ENCODE measurements around the gene GSKIP. TPM values are rescaled to one million over a fixed set of nuclear protein-coding genes. Genes with fewer than 3 reads are reported as not detected.

Gene GSKIP
- polyA plus RNA-seq, 3 donors: 30.5 to 34.9 (median 30.9) TPM

- no peak for DNase-seq (ENCODE audit: extremely low read depth in 1 of 11, low read depth in 9 of 11, low spot score in 4 of 11)
These were observed 37.2 kb downstream of the GSKIP start for GRCh38 chr14:96400495-96400894.

DNA sequence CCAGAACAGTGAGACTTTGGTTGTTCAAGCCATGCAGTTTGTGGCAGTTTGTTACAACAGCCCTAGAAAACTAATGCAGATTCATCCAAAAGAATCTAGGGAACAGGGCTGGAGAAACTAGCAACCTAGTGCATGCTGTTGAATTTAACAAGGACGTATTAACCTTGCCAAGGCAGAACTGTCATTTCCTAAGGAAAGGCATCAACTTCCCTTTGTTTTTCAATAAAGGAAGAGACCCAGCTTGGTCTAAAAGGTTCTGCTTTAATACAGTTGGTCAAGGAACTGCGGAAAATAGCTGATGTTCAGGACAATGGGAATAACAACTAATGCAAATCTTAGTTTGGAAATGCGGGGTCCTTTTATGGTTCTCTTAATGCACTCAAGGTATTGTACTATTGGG lies 40.1 kb downstream of the GSKIP start:
- no peak for DNase-seq (ENCODE audit: extremely low read depth in 1 of 11, low read depth in 9 of 11, low spot score in 4 of 11)

GRCh38 chr14:96405677-96406076 lies 42.4 kb downstream of the GSKIP start:
- DNase-seq (ENCODE audit: extremely low read depth in 1 of 11, low read depth in 9 of 11, low spot score in 4 of 11): no peak

DNA sequence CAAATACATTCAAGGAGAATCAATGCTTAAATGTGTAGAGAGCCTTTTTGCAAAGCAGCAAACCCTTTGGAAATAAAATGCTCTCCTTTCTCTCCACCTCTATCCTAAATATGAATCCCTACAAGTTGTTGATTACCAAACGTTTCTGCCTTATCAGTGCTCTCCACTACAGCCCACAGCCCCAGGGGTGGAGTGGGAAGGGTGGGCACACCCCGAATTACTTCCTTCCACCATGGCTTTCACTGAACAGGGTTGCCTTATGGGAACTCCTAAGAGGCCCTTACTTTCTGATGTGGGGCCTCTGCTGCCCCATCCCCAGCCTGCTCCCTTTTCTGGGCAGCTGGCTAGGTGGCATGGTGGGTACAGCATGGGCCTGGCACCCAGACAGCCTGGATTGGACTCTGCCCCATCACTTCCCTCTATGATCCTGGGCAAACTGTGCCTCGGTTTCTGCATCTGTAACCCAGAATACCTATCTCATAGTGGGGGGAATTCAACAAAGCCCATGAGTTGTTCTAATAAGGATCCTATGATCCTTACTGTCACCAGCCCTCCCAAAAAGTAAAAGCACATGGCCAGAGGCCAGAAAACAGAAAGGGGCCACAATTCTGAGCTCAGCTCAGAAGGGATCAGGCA lies 44.7 kb downstream of the GSKIP start:
- DNase-seq (ENCODE audit: extremely low read depth in 1 of 11, low read depth in 9 of 11, low spot score in 4 of 11): no peak

DNA sequence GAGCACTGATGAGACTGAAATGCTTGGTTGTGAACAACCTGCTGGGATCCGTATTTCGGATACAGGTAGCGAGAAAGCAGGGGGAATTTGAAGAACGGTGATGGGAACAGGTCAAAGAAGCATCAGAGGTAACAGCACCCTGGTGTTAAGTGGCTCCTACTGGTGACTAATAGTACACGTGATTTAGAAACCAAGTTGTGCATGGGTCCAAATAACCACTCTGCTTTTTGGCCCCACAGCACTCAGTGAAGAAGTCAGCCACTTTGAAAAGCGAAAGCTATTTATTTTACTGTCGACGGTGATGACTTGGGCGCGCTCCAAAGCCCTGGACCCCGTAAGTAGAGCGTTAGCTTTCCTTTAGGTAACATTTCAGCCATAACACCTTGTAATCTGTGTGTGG lies 45.3 kb downstream of the GSKIP start:
- no peak for DNase-seq (ENCODE audit: extremely low read depth in 1 of 11, low read depth in 9 of 11, low spot score in 4 of 11)

- no peak for DNase-seq (ENCODE audit: extremely low read depth in 1 of 11, low read depth in 9 of 11, low spot score in 4 of 11)
These were observed 46.4 kb downstream of the GSKIP start for GRCh38 chr14:96409701-96410100.

GRCh38 chr14:96410119-96410518 lies 46.8 kb downstream of the GSKIP start:
- no peak for DNase-seq (ENCODE audit: extremely low read depth in 1 of 11, low read depth in 9 of 11, low spot score in 4 of 11)

DNA sequence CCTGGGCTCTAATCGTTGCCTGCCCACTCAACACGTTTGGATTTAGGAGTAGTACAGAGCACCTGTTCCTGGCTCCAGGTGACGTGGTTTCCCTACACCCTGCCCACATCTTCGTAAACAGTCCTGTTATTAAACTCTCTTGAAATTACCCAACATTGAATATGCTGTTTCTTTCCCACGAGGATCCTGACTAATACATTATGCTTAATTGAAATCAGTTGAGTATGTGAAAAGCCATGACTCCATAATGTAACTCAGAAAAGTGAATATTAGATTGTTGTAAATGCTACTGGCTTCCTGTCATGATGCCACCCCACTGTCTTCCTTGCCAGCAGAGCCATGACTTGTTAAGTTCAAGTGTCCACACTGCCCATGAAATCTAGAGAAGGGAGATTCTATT lies 50.2 kb downstream of the GSKIP start:
- no peak for DNase-seq (ENCODE audit: extremely low read depth in 1 of 11, low read depth in 9 of 11, low spot score in 4 of 11)

DNA sequence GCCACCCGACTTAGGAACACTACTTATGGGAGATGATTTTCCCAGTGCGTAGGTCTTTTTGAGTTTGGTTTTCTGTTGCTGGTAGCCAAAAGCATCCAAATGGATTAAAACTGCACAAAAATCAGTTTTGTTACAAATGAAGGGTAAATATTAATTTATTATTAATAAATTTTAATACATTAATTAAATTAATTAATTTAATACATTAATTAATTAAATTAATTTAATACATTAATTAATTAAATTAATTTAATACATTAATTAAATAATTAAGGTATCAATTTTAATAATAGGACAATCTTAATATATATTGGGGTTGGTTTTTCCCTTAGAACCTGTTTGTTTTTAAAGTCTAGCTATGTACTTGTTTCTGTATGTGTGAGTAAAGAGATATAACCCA lies 52.2 kb downstream of the GSKIP start:
- DNase-seq (ENCODE audit: extremely low read depth in 1 of 11, low read depth in 9 of 11, low spot score in 4 of 11): no peak

DNA sequence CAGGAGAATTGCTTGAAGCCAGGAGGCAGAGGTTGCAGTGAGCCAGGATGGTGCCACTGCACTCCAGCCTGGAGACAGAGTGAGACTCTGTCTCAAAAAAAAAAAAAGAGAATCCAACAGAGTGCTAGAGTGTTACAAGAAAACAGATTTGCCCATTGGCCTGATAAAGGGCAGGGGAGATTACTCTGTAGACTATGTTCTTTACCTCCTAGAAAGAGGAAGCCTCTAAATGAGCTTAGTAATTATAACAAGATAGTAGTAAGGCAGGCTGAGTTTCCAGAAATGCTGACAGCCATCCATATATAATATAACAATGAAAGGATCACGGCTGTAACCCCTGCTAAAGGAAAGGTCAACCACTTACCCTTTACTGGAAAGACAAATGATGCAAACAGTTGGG lies 53.0 kb downstream of the GSKIP start:
- DNase-seq (ENCODE audit: extremely low read depth in 1 of 11, low read depth in 9 of 11, low spot score in 4 of 11): no peak

GRCh38 chr14:96417254-96417653 lies 53.9 kb downstream of the GSKIP start:
- DNase-seq (ENCODE audit: extremely low read depth in 1 of 11, low read depth in 9 of 11, low spot score in 4 of 11): no peak

DNA sequence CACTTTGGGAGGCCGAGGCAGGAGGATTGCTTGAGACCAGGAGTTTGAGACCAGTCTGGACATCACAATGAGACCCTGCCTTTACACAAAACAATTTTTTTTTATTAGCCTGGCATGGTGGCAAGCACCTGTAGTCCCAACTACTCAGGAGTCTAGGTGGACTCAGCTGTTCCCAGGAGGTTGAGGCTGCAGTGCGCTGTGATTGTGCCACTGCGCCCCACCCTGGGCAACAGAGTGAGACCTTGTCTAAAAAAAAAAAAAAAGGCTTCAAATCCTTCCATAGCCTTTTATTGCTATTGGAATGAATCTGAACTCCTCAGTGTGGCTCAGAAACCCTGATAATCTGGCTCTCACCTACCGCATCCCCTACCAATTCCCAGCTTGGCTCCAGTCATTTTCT lies 54.7 kb downstream of the GSKIP start:
- DNase-seq (ENCODE audit: extremely low read depth in 1 of 11, low read depth in 9 of 11, low spot score in 4 of 11): no peak

GRCh38 chr14:96421236-96421635 lies 57.9 kb downstream of the GSKIP start:
- no peak for DNase-seq (ENCODE audit: extremely low read depth in 1 of 11, low read depth in 9 of 11, low spot score in 4 of 11)

- no peak for DNase-seq (ENCODE audit: extremely low read depth in 1 of 11, low read depth in 9 of 11, low spot score in 4 of 11)
These were observed 59.7 kb downstream of the GSKIP start for GRCh38 chr14:96422992-96423391.

- no peak for DNase-seq (ENCODE audit: extremely low read depth in 1 of 11, low read depth in 9 of 11, low spot score in 4 of 11)
These were observed 60.3 kb downstream of the GSKIP start for GRCh38 chr14:96423446-96424108.

DNA sequence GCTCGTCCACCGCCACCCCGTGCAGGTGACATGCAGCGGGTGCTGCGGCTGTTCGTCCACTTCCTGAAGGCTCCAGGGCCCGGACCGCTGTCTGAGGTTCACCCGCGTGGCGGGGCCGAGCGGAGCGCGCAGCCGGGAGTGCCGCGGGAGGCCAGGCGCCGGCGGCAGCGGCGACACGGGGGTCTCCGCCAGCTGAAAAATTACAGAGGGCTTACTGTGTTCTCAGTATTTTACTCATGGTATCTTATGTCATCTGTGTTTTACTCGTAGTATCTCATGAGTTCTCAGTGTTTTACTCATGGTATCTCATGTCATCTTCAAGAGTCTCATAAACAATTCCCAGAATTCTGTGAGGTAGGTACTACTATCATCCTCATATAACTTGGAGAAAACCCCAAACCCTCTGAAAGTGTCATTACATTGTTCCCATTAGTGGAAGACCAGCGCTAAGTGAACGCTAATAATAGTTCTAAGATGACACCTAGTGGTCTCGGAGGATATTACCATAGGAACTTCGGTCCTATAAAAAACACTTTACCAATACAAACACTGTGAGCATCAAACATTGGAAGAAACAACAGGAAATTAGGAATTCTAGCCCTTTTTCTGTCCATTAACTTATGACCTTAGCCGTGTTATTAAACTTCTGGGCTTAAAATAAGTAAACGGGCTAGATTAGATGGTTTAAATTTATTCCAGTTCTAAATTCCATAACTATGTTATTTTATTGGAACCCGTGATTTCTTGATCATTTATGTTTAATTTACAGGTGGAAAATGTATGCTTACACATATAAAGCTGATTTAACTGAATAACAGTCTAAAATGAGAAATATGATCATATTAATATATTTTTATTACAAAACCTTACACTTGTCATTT lies 61.0 kb downstream of the GSKIP start:
- DNase-seq (ENCODE audit: extremely low read depth in 1 of 11, low read depth in 9 of 11, low spot score in 4 of 11): peak; percentile 51 to 82 (median 66)

DNA sequence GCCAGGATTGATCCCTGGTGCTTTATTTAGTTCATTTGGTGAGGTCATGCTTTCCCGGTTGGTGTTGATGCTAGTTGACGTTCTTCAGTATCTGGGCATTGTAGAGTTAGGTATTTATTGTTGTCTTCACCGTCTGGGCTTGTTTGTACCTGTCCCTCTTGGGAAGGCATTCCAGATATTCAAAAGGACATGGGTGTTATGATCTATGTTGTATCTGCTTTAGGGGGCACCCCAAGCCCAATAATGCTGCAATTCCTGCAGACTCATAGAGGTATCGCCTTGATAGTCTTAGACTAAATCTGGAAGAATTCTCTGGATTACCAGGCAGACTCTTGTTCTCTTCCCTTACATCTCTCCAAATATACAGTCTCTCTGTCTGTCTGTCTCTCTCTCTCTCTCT lies 70.7 kb downstream of the GSKIP start:
- DNase-seq (ENCODE audit: extremely low read depth in 1 of 11, low read depth in 9 of 11, low spot score in 4 of 11): no peak

Measured in renal cortex interstitium (tissue), 11 donors.